SH-SY5Y (cell line): ENCODE results near the gene LCA5.

ENCODE experiments used
- GATA2 ChIP-seq: IDR thresholded peaks from 2 replicates; pipeline ENCODE4 v1.6.1; 2011; ENCODE audit warnings: mild to moderate bottlenecking, low read depth, low read length
- GATA3 ChIP-seq: IDR thresholded peaks from 2 replicates; pipeline ENCODE4 v1.6.1; 2011; ENCODE audit warnings: low read depth, mild to moderate bottlenecking, low read length, moderate library complexity

- TF ChIP-seq GATA3 = no peak
- TF ChIP-seq GATA2 = no peak
Observed at GRCh38 chr6:79538106-79538971, 1.1 kb upstream of the LCA5 start.
